Lung (tissue), 12 donors: ENCODE results near the gene DENND5B. TPM values are rescaled to one million over a fixed set of nuclear protein-coding genes. Genes with fewer than 3 reads are reported as not detected.

Experiments used
- ATAC-seq: fragments of 200-7000 bp; cut with Tn5 transposase; one replicate; pipeline ENCODE4 v1.9.1; 2020; ENCODE audit warnings: moderate number of reproducible peaks; ENCODE audit not compliant: insufficient read depth, low FRiP score
- DNase-seq, 3 donors: peaks; one replicate each; pipeline ENCODE4 v3.0.0-alpha.2; 2013 to 2017
- H3K27ac ChIP-seq, 2 donors: one replicate each; pipeline ENCODE4 v1.5.1; 2013; ENCODE audit warnings: mild to moderate bottlenecking in 2 of 2, moderate library complexity in 2 of 2, control low read depth in 1 of 2, inconsistent platforms in 1 of 2, low read depth in 1 of 2, low read length in 1 of 2
- H3K27me3 ChIP-seq, 3 donors: one replicate each; pipeline ENCODE4 v1.5.1; 2013; ENCODE audit warnings: low read length in 2 of 3; ENCODE audit not compliant: control insufficient read depth in 3 of 3, insufficient read depth in 3 of 3
- H3K36me3 ChIP-seq, 4 donors: one replicate each; pipeline ENCODE4 v1.5.1; 2013; ENCODE audit warnings: low read length in 4 of 4, mild to moderate bottlenecking in 1 of 4, moderate library complexity in 1 of 4; ENCODE audit not compliant: control insufficient read depth in 4 of 4, insufficient read depth in 4 of 4
- H3K4me1 ChIP-seq, 5 donors: one replicate each; pipeline ENCODE4 v1.5.1; 2013; ENCODE audit warnings: low read length in 5 of 5, mild to moderate bottlenecking in 2 of 5, moderate library complexity in 1 of 5; ENCODE audit not compliant: control insufficient read depth in 5 of 5, insufficient read depth in 5 of 5
- H3K4me3 ChIP-seq: one replicate; pipeline ENCODE4 v1.5.1; 2013; ENCODE audit warnings: mild to moderate bottlenecking, control low read depth, moderate library complexity
- H3K9ac ChIP-seq, 2 donors: one replicate each; pipeline ENCODE4 v1.5.1; 2013; ENCODE audit warnings: low read length in 2 of 2, control low read depth in 1 of 2; ENCODE audit not compliant: insufficient read depth in 1 of 2
- H3K9me3 ChIP-seq, 4 donors: one replicate each; pipeline ENCODE4 v1.5.1; 2013; ENCODE audit warnings: low read length in 3 of 4, mild to moderate bottlenecking in 1 of 4, moderate library complexity in 1 of 4; ENCODE audit not compliant: control insufficient read depth in 4 of 4, insufficient read depth in 3 of 4
- WGBS, 2 donors: extraction: QIAGEN DNeasy Blood & Tissue Kit; methylation state at CpG; one replicate each; pipeline ENCODE4 v1.1.7; 2013; 5-methylcytosine and 5-hydroxymethylcytosine counted together
- polyA plus RNA-seq, 2 donors: library from polyadenylated mRNA; stranded (reverse); fragments of 200-250 nt; gene quantifications; one replicate each; pipeline ENCODE4 v1.2.1, GENCODE V29; 2013
- total RNA-seq, 2 donors: library from RNA; depleted of rRNA in 1 of 2; stranded (reverse); fragments of >200 nt in 1 of 2; gene quantifications; one replicate each; pipeline ENCODE4 v1.2.1, GENCODE V29; 2014 to 2021
- TF ChIP-seq, protein P1 (sequence below): IDR thresholded peaks from 2 replicates; pipeline ENCODE4 v1.5.1; 2012; ENCODE audit warnings: mild to moderate bottlenecking; ENCODE audit errors: control extremely low read depth, extremely low read depth
- donor health status: control.
- donor health status: control.
- donor health status: Bipolar disorder and iron deficiency.
- donor health status: healthy.
- donor health status: DM: yes; HTN: yes; CAD: no.

Gene DENND5B
- total and polyA plus RNA-seq, 4 donors: 1.2 to 15.7 (median 3.6) TPM

DNA sequence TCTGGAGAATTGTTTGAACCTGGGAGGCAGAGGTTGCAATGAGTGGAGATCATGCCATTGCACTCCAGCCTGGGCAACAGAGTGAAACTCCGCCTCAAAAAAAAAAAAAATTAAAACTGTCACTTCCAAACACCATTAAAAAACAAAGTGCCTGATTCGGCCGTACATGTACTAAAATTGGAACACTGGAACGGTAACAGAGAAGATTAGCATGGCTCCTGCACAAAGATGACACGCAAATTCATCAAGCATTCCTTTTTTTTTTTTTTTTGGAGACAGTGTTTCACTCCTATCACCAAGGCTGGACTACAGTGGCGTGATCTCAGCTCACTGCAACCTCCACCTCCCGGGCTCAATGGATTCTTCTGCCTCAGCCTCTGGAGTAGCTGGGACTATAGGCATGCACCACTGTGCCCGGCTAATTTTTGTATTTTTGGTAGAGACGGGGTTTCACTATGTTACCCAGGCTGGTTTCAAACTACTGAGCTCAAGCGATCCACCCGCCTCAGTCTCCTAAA lies 224.8 kb downstream of the DENND5B start:
- no peak overlapping the region for H3K9ac ChIP-seq

GRCh38 chr12:31363831-31364230 lies 227.1 kb downstream of the DENND5B start:
- H3K9ac ChIP-seq: no peak overlapping the region
- no peak overlapping the region for H3K4me3 ChIP-seq
- H3K9me3 ChIP-seq: peaks cover 0 to 3% (median 0%) of the 10 kb centered on the region in 4 donors
- no peaks in the 10 kb centered on the region for H3K36me3 ChIP-seq
- TF ChIP-seq, protein P1, sequence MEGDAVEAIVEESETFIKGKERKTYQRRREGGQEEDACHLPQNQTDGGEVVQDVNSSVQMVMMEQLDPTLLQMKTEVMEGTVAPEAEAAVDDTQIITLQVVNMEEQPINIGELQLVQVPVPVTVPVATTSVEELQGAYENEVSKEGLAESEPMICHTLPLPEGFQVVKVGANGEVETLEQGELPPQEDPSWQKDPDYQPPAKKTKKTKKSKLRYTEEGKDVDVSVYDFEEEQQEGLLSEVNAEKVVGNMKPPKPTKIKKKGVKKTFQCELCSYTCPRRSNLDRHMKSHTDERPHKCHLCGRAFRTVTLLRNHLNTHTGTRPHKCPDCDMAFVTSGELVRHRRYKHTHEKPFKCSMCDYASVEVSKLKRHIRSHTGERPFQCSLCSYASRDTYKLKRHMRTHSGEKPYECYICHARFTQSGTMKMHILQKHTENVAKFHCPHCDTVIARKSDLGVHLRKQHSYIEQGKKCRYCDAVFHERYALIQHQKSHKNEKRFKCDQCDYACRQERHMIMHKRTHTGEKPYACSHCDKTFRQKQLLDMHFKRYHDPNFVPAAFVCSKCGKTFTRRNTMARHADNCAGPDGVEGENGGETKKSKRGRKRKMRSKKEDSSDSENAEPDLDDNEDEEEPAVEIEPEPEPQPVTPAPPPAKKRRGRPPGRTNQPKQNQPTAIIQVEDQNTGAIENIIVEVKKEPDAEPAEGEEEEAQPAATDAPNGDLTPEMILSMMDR: no peak
- WGBS, 2 donors: 88 to 97% methylated on average over 2 of the region's 2 CpGs
- H3K4me1 ChIP-seq: peaks cover 0 to 6% (median 0%) of the 10 kb centered on the region in 5 donors
- DNase-seq (no peak), ATAC-seq (no peak)
- no peak overlapping the region for H3K27ac ChIP-seq
- no peaks in the 10 kb centered on the region for H3K27me3 ChIP-seq

More for the DNA sequence above, 224.8 kb downstream of the DENND5B start:
- Histone ChIP-seq H3K27me3 (no peaks in the 10 kb centered on the region), H3K4me1 (peaks cover 0 to 21% (median 10%) of the 10 kb centered on the region in 5 donors), H3K36me3 (no peaks in the 10 kb centered on the region), H3K9me3 (peaks cover 0 to 3% (median 0%) of the 10 kb centered on the region in 4 donors), H3K4me3 (no peak overlapping the region), H3K27ac (no peak overlapping the region)
- ATAC-seq: no peak
- 90 to 92% methylated on average over 11 of the region's 11 CpGs for WGBS, 2 donors
- DNase-seq: no peak
- TF ChIP-seq, protein P1: no peak

DNA sequence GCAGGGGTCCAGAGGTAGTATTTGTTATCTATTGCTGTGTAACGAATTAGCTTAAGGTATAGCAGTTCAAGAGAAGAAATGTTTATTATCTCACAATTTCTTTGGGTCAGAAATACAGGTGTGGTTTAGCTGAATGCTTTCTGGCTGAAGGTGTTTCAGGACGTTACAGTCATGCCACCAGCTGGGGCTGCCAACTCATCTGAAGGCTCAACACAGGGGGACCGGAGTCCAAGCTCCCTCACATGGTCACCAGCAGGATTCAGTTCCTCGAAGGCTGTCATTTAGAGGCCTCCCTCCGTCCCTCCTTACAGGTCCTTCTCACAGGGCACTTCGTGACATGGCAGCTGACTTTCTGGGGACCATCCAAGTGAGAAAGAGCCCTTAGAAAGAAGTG lies 227.5 kb downstream of the DENND5B start:
- 51 to 61% methylated on average over 6 of the region's 6 CpGs for WGBS, 2 donors
- no peak for ATAC-seq

More for the DNA sequence above, 227.5 kb downstream of the DENND5B start:
- H3K27ac ChIP-seq: no peak overlapping the region
- H3K27me3 ChIP-seq: no peaks in the 10 kb centered on the region
- H3K9me3 ChIP-seq: peaks cover 0 to 3% (median 0%) of the 10 kb centered on the region in 4 donors
- no peak for DNase-seq
- no peak overlapping the region for H3K4me3 ChIP-seq
- peaks cover 0 to 5% (median 0%) of the 10 kb centered on the region in 5 donors for H3K4me1 ChIP-seq
- no peak overlapping the region for H3K9ac ChIP-seq
- TF ChIP-seq, protein P1: no peak
- H3K36me3 ChIP-seq: no peaks in the 10 kb centered on the region
